ENCODE results near the gene GRIP1.

Gene GRIP1

GRCh38 chr12:66367015-66367667 lies 311.7 kb downstream of the GRIP1 start:
- no peak for DNase-seq

- DNase-seq, result peak; percentile 9
These were observed 313.0 kb downstream of the GRIP1 start for GRCh38 chr12:66365718-66366490.

GRCh38 chr12:66361703-66362102 lies 317.2 kb downstream of the GRIP1 start:
- no peak for DNase-seq

- DNase-seq, result no peak
These were observed 319.6 kb downstream of the GRIP1 start for GRCh38 chr12:66359300-66359699.

GRCh38 chr12:66354291-66354690 lies 324.6 kb downstream of the GRIP1 start:
- no peak for DNase-seq

GRCh38 chr12:66352899-66353298 lies 326.0 kb downstream of the GRIP1 start:
- DNase-seq, result no peak

- DNase-seq, result peak; percentile 23
These were observed 326.7 kb downstream of the GRIP1 start for GRCh38 chr12:66352197-66352596.

- DNase-seq, result no peak
These were observed 327.6 kb downstream of the GRIP1 start for GRCh38 chr12:66351301-66351700.

GRCh38 chr12:66345956-66346355 lies 332.9 kb downstream of the GRIP1 start:
- no peak for DNase-seq

- DNase-seq, result no peak
These were observed 333.7 kb downstream of the GRIP1 start for GRCh38 chr12:66345212-66345611.

- no peak for DNase-seq
These were observed 337.8 kb downstream of the GRIP1 start for GRCh38 chr12:66341126-66341525.

- DNase-seq, result peak; percentile 13
These were observed 338.7 kb downstream of the GRIP1 start for GRCh38 chr12:66340131-66340530.

GRCh38 chr12:66337381-66338010 lies 341.4 kb downstream of the GRIP1 start:
- DNase-seq, result no peak

GRCh38 chr12:66335746-66336145 lies 343.1 kb downstream of the GRIP1 start:
- no peak for DNase-seq

GRCh38 chr12:66331814-66332213 lies 347.1 kb downstream of the GRIP1 start:
- no peak for DNase-seq

GRCh38 chr12:66331016-66331415 lies 347.9 kb downstream of the GRIP1 start:
- DNase-seq, result no peak

- DNase-seq, result peak; percentile 6
These were observed 348.9 kb downstream of the GRIP1 start for GRCh38 chr12:66329941-66330340.

- DNase-seq, result no peak
These were observed 355.9 kb downstream of the GRIP1 start for GRCh38 chr12:66323017-66323416.

GRCh38 chr12:66321435-66321834 lies 357.4 kb downstream of the GRIP1 start:
- DNase-seq, result no peak

GRCh38 chr12:66320996-66321395 lies 357.9 kb downstream of the GRIP1 start:
- DNase-seq, result no peak

- DNase-seq, result no peak
These were observed 359.5 kb downstream of the GRIP1 start for GRCh38 chr12:66319266-66319954.

- DNase-seq, result no peak
These were observed 364.6 kb downstream of the GRIP1 start for GRCh38 chr12:66314278-66314677.

GRCh38 chr12:66312189-66312588 lies 366.7 kb downstream of the GRIP1 start:
- DNase-seq, result no peak
